BJ (cell line): ENCODE data around the gene RELL2. TPM values are rescaled to one million over a fixed set of nuclear protein-coding genes. Genes with fewer than 3 reads are reported as not detected.

Experiments used
- CTCF ChIA-PET: fragments of 350-600 bp; formaldehyde crosslinking; extraction: SDS; loops from one replicate; lab custom pipeline; 2021; ENCODE audit warnings: antibody characterized with exemption, inconsistent platforms; lab: Yijun Ruan, JAX
- POLR2A ChIA-PET: fragments of 300-600 bp; sonication (Branson Sonifier 250); formaldehyde crosslinking; extraction: SDS; loops from one replicate; lab custom pipeline; 2021; ENCODE audit warnings: antibody characterized with exemption; lab: Charles Lee
- DNase-seq: peaks from one replicate; pipeline ENCODE4 v3.0.0-alpha.2; 2011; ENCODE audit warnings: low read depth
- H3K27me3 ChIP-seq: 2 replicates; pipeline ENCODE4 v1.6.0; 2011; ENCODE audit warnings: low read length; ENCODE audit not compliant: control insufficient read depth, insufficient read depth
- H3K36me3 ChIP-seq: 2 replicates; pipeline ENCODE4 v1.5.1; 2011; ENCODE audit warnings: low read length; ENCODE audit not compliant: control insufficient read depth, insufficient read depth
- H3K4me3 ChIP-seq: 2 replicates; pipeline ENCODE4 v1.5.1; 2011; ENCODE audit warnings: low read depth, mild to moderate bottlenecking, control low read depth, low read length
- polyA plus RNA-seq: library from polyadenylated mRNA; depleted of rRNA; stranded (reverse); fragments of >200 nt; gene quantifications from 2 replicates; pipeline ENCODE4 v1.2.3, GENCODE V29; 2011
- TF ChIP-seq, protein P1 (sequence below): IDR thresholded peaks from 2 replicates; pipeline ENCODE4 v1.5.1; 2011; ENCODE audit warnings: low read depth, mild to moderate bottlenecking, control low read depth, inconsistent platforms, low read length, moderate library complexity; ENCODE audit not compliant: insufficient read depth

The RELL2 gene
- polyA plus RNA-seq, 1 experiment: 5.0 TPM

DNA sequence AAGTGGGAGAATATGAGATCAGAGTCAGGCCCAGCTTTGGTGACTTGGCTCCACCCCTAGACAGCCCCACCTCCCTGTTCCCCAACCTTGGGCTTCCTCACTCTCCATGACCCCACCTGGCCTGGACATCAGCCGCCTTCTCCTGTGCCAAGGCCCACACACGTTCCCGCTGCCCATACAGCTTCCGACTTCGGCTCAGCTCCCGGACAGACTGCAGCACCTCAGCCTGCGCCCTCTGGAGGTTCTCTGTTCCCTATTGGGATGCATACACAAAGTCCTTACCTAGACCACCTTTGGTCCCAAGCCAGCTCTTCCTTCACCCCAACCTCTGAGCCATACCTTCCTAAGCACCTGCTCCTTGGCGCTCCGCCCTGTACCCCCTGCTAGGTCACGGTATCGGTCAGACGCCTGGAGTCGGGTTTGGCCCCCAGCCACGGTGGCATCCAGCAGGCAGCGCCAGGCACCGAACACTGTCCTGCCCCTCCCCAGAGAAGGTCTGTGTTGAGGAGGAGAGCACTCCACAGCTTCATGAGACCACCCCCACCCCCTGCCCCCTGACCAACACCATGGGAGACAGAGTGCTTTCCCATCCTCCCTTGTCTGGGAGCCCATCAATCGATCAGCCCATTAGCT lies 12.4 kb downstream of the RELL2 start:
- peaks cover 32% of the 10 kb centered on the region for H3K36me3 ChIP-seq
- POLR2A ChIA-PET: no interaction called here
- DNase-seq: no peak
- TF ChIP-seq, protein P1, sequence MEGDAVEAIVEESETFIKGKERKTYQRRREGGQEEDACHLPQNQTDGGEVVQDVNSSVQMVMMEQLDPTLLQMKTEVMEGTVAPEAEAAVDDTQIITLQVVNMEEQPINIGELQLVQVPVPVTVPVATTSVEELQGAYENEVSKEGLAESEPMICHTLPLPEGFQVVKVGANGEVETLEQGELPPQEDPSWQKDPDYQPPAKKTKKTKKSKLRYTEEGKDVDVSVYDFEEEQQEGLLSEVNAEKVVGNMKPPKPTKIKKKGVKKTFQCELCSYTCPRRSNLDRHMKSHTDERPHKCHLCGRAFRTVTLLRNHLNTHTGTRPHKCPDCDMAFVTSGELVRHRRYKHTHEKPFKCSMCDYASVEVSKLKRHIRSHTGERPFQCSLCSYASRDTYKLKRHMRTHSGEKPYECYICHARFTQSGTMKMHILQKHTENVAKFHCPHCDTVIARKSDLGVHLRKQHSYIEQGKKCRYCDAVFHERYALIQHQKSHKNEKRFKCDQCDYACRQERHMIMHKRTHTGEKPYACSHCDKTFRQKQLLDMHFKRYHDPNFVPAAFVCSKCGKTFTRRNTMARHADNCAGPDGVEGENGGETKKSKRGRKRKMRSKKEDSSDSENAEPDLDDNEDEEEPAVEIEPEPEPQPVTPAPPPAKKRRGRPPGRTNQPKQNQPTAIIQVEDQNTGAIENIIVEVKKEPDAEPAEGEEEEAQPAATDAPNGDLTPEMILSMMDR: no peak
- H3K4me3 ChIP-seq: no peak overlapping the region
- H3K27me3 ChIP-seq: no peaks in the 10 kb centered on the region
- CTCF ChIA-PET: no interaction called here

- POLR2A ChIA-PET: no interaction called here
- TF ChIP-seq, protein P1: no peak
- DNase-seq: no peak
- CTCF ChIA-PET: interaction anchor here (1.1 kb wide), 1 partner anchor 13 kb away, joined by 4 read pairs; the partner anchor contains the start of genes HDAC3 and RELL2
- H3K4me3 ChIP-seq: no peak overlapping the region; the same call in 1 of the 2 replicates
- peaks cover 27% of the 10 kb centered on the region for H3K36me3 ChIP-seq
- no peaks in the 10 kb centered on the region for H3K27me3 ChIP-seq
Measured at GRCh38 chr5:141649972-141650371, 13.2 kb downstream of the RELL2 start.

DNA sequence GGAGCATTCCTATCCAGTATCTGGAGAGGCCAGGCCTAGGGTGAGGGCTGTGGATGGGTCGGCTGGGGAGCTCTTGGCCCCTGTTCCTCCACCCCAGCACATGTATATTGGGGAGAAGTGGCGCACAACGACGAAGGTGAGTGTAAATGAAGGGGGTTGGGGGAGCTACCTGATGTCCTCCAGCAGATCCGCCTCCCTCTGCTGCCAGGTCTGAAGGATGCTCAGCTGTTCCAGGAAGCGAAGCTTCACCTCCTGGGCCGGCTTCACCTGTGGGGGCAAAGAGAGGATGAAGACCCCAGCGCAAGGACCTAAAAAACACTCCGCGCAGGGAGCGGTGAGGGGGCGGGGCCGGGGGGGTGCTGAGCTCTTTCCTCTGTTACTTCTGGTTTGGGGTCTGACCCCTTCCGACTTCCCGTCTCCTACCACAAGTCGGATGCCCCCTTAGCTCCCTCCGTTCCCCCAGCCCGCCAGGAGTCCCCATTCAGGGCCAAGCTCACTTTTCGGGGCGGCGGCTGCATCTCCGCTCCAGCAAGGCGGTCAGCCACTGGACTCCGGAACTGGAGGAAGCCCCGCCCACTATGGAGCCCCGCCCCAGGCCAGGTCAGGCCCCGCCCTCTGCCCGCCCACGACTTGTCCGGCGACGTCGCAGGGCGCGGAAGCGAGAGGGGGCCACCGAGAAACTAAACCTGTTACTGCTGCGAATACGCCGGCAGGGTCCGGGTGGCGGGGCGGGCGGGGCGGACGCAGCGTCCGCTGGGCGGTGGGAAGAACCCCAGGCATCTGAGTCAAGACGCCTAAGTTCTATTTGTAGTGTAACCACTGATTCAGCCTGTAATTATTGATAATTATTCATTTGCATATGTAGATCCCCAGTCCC lies 14.3 kb downstream of the RELL2 start, which contains the start of gene FCHSD1:
FCHSD1 (minus strand) TSS at position 568 of the 877 bp plus-strand sequence; CDS start at position 518, 50 bp downstream.
- Histone ChIP-seq H3K36me3 (peaks cover 26% of the 10 kb centered on the region), H3K4me3 (peak within 1 kb of the TSS; percentile 79), H3K27me3 (no peaks in the 10 kb centered on the region)
- CTCF ChIA-PET: interaction anchor here (1.1 to 2.8 kb wide), 3 partner anchors 9 to 32 kb away, joined by 4 to 12 read pairs (median 9); partner anchors contain the start of genes DIAPH1, HDAC3 and RELL2
- TF ChIP-seq, protein P1: peak; percentile 32; the same call in 1 of the 2 replicates
- DNase-seq: no peak
- POLR2A ChIA-PET: interaction anchor here (0.6 to 0.7 kb wide), 4 partner anchors 14 to 183 kb away, joined by 3 to 5 read pairs (median 3); partner anchors contain the start of genes HDAC3 and RELL2

DNA sequence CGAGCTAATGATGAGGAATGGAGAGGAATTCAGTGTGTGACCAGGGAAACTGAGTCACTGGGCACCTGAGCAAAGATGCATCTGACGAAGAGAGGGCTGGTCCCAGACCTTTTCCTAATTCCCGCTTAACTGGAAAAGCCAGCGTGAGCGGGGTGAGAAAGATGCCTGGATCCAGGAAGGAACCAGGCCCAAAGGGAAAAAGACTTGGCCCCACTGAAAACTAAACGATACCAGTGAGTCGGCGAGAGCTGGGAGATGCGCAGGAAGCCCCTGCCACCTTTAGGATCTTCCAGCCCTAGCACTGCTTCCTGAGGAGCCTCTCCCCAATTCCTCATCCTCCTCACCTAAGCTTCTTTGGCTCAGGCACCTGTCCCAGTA lies 14.9 kb downstream of the RELL2 start:
- CTCF ChIA-PET: interaction anchor here (2.1 to 2.8 kb wide), 2 partner anchors 10 to 32 kb away, joined by 9 to 12 read pairs; partner anchors contain the start of gene DIAPH1
- POLR2A ChIA-PET: interaction anchor here (0.6 kb wide), 1 partner anchor 182 kb away, joined by 3 read pairs; no protein-coding TSS in a partner anchor
- TF ChIP-seq, protein P1: no peak

More for the DNA sequence above, 14.9 kb downstream of the RELL2 start:
- no peaks in the 10 kb centered on the region for H3K27me3 ChIP-seq
- H3K36me3 ChIP-seq: peaks cover 24% of the 10 kb centered on the region
- DNase-seq: no peak
- H3K4me3 ChIP-seq: peak overlapping the region; percentile 79
